Measurements from ENCODE around the gene MYRFL. TPM values are rescaled to one million over a fixed set of nuclear protein-coding genes. Genes with fewer than 3 reads are reported as not detected.

MYRFL gene
- total RNA-seq, 1 experiment from 2014 or later: 0.16 TPM

GRCh38 chr12:69879007-69879960 lies 54.3 kb downstream of the MYRFL start:
- no peaks in the 10 kb centered on the region; the same call in 1 of the 2 replicates for H3K27me3 ChIP-seq (replicated peaks; ENCODE audit: control insufficient read depth, insufficient read depth, low read length)
- H3K9me3 ChIP-seq: no peaks in the 10 kb centered on the region
- intact Hi-C loops (cut with micrococcal nuclease; ENCODE audit: unreplicated experiment): loop anchor here (1.0 to 10.0 kb wide), 3 partner anchors 524 to 851 kb away; partner anchors contain the start of gene YEATS4
- TF ChIP-seq CTCF (IDR thresholded peaks at IDR 0.05; ENCODE audit: insufficient read depth in 1 of 2, low read depth in 1 of 2, low read length in 1 of 2, severe bottlenecking in 1 of 2, unreplicated experiment in 1 of 2): peak; percentile 90 to 93
- H3K36me3 ChIP-seq (ENCODE audit: control insufficient read depth, insufficient read depth, low read length): no peaks in the 10 kb centered on the region
- Mint-ChIP-seq H3K36me3 (ENCODE audit: insufficient read depth, unreplicated experiment) (no peaks in the 10 kb centered on the region), H3K4me1 (ENCODE audit: low read depth, unreplicated experiment) (peaks cover 9% of the 10 kb centered on the region), H3K27me3 (ENCODE audit: insufficient read depth, unreplicated experiment) (peaks cover 25% of the 10 kb centered on the region), H3K9me3 (ENCODE audit: unreplicated experiment) (no peaks in the 10 kb centered on the region), H3K4me3 (ENCODE audit: unreplicated experiment) (peak overlapping the region; percentile 68), H3K27ac (ENCODE audit: unreplicated experiment) (no peak overlapping the region)
- DNase-seq: peak; percentile 67 to 76
- ChIA-PET POLR2A (no interaction called here), CTCF (interaction anchor here (0.7 to 2.0 kb wide), 4 partner anchors 9 to 1135 kb away, joined by 3 to 7 read pairs (median 4); no protein-coding TSS in a partner anchor)
- peak overlapping the region; percentile 31 for H3K4me3 ChIP-seq (ENCODE audit: low read depth, low read length)
- no peaks in the 10 kb centered on the region; the same call in 1 of the 2 replicates for H3K4me1 ChIP-seq
- BruUV-seq (replicated peaks): no TSS peak

- no peaks in the 10 kb centered on the region for H3K9me3 Mint-ChIP-seq (ENCODE audit: unreplicated experiment)
- no peak overlapping the region for H3K27ac Mint-ChIP-seq (ENCODE audit: unreplicated experiment)
- H3K4me1 Mint-ChIP-seq (ENCODE audit: low read depth, unreplicated experiment): peaks cover 9% of the 10 kb centered on the region
- peaks cover 17% of the 10 kb centered on the region for H3K27me3 Mint-ChIP-seq (ENCODE audit: insufficient read depth, unreplicated experiment)
- Histone ChIP-seq H3K27me3 (replicated peaks; ENCODE audit: control insufficient read depth, insufficient read depth, low read length) (no peaks in the 10 kb centered on the region; the same call in 1 of the 2 replicates), H3K4me3 (ENCODE audit: low read depth, low read length) (no peak overlapping the region), H3K36me3 (ENCODE audit: control insufficient read depth, insufficient read depth, low read length) (no peaks in the 10 kb centered on the region), H3K4me1 (no peaks in the 10 kb centered on the region; the same call in 1 of the 2 replicates), H3K9me3 (no peaks in the 10 kb centered on the region)
- intact Hi-C loops (cut with micrococcal nuclease; ENCODE audit: unreplicated experiment): no loop called here
- no peaks in the 10 kb centered on the region for H3K36me3 Mint-ChIP-seq (ENCODE audit: insufficient read depth, unreplicated experiment)
- H3K4me3 Mint-ChIP-seq (ENCODE audit: unreplicated experiment): no peak overlapping the region
- no TSS peak for BruUV-seq (replicated peaks)
- no peak for TF ChIP-seq CTCF (IDR thresholded peaks at IDR 0.05; ENCODE audit: insufficient read depth in 1 of 2, low read depth in 1 of 2, low read length in 1 of 2, severe bottlenecking in 1 of 2, unreplicated experiment in 1 of 2)
- ChIA-PET CTCF (interaction anchor here (2.0 kb wide), 1 partner anchor 696 kb away, joined by 7 read pairs; no protein-coding TSS in a partner anchor), POLR2A (no interaction called here)
- DNase-seq: no peak
These were observed 55.5 kb downstream of the MYRFL start for GRCh38 chr12:69880571-69880970.

GRCh38 chr12:69881771-69882170 lies 56.7 kb downstream of the MYRFL start:
- Histone ChIP-seq H3K9me3 (no peaks in the 10 kb centered on the region), H3K4me3 (ENCODE audit: low read depth, low read length) (no peak overlapping the region), H3K27me3 (replicated peaks; ENCODE audit: control insufficient read depth, insufficient read depth, low read length) (no peaks in the 10 kb centered on the region; the same call in 1 of the 2 replicates), H3K4me1 (no peaks in the 10 kb centered on the region; the same call in 1 of the 2 replicates), H3K36me3 (ENCODE audit: control insufficient read depth, insufficient read depth, low read length) (no peaks in the 10 kb centered on the region)
- no peaks in the 10 kb centered on the region for H3K9me3 Mint-ChIP-seq (ENCODE audit: unreplicated experiment)
- TF ChIP-seq CTCF (IDR thresholded peaks at IDR 0.05; ENCODE audit: insufficient read depth in 1 of 2, low read depth in 1 of 2, low read length in 1 of 2, severe bottlenecking in 1 of 2, unreplicated experiment in 1 of 2): no peak
- peaks cover 9% of the 10 kb centered on the region for H3K4me1 Mint-ChIP-seq (ENCODE audit: low read depth, unreplicated experiment)
- no peak overlapping the region for H3K27ac Mint-ChIP-seq (ENCODE audit: unreplicated experiment)
- ChIA-PET POLR2A (no interaction called here), CTCF (no interaction called here)
- BruUV-seq (replicated peaks): no TSS peak
- peaks cover 14% of the 10 kb centered on the region for H3K27me3 Mint-ChIP-seq (ENCODE audit: insufficient read depth, unreplicated experiment)
- H3K4me3 Mint-ChIP-seq (ENCODE audit: unreplicated experiment): no peak overlapping the region
- H3K36me3 Mint-ChIP-seq (ENCODE audit: insufficient read depth, unreplicated experiment): no peaks in the 10 kb centered on the region
- no peak for DNase-seq
- intact Hi-C loops (cut with micrococcal nuclease; ENCODE audit: unreplicated experiment): no loop called here

Data from Caco-2 (cell line).